ENCODE results near the gene MARK4.

DNA sequence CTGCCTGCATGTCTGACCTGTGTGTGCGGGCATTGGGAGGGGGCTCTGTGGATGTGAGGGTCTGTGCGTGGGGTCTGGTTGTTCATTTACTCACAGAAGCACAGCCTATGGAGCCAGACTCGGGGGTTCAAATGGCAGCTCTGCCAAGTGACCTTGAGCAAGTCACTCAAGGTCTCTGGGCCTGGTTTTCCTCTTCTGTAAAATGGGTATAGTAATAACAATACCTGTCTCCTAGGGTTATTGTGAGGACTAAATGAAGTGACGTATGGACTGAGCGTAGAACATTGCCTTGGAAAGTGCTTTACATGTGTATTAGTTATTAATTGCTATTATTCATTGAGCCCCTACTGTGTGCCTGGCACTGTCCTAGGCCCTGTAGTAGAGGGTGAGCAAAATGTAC lies 47.2 kb downstream of the MARK4 start:
- no peak for TF ChIP-seq POLR2AphosphoS5 (IDR thresholded peaks at IDR 0.05; ENCODE audit: borderline replicate concordance, low read depth, low read length)
- TF ChIP-seq EZH2 (IDR thresholded peaks at IDR 0.05), result no peak
